Endothelial cell of hepatic sinusoid (primary cell): Measurements from ENCODE around the gene MLLT10.

Source experiments
- in situ Hi-C: cut with HindIII; loops from 2 replicates; pipeline ENCODE4 v1.10.0; 2017; ENCODE audit warnings: low sequenced_read_pairs

The MLLT10 gene

GRCh38 chr10:21756707-21757106, 222.7 kb downstream of the MLLT10 start:
- in situ Hi-C loops, result no loop called here

- in situ Hi-C loops, result no loop called here
Measured at GRCh38 chr10:21757185-21757901, 223.3 kb downstream of the MLLT10 start.

- in situ Hi-C loops, result no loop called here
Measured at GRCh38 chr10:21758239-21758638, 224.2 kb downstream of the MLLT10 start.

- in situ Hi-C loops, result no loop called here
Measured at GRCh38 chr10:21758696-21759095, 224.7 kb downstream of the MLLT10 start.

- in situ Hi-C loops, result no loop called here
Measured at GRCh38 chr10:21759232-21759631, 225.2 kb downstream of the MLLT10 start.

GRCh38 chr10:21760332-21760731, 226.3 kb downstream of the MLLT10 start:
- in situ Hi-C loops, result no loop called here

GRCh38 chr10:21764466-21765189, 230.6 kb downstream of the MLLT10 start:
- in situ Hi-C loops, result no loop called here

GRCh38 chr10:21769041-21769440, 235.0 kb downstream of the MLLT10 start:
- in situ Hi-C loops, result no loop called here

GRCh38 chr10:21771219-21771618, 237.2 kb downstream of the MLLT10 start:
- in situ Hi-C loops, result no loop called here

- in situ Hi-C loops, result no loop called here
Measured at GRCh38 chr10:21776883-21777282, 242.9 kb downstream of the MLLT10 start.

GRCh38 chr10:21791276-21791675, 257.2 kb downstream of the MLLT10 start:
- in situ Hi-C loops, result no loop called here
